Neural cell (in vitro differentiated cells): ENCODE results near the gene WDR26.

Experiments
- EP300 ChIP-seq: fragments of 450-650 bp; conservative IDR thresholded peaks from 2 replicates; pipeline ENCODE4 v1.6.1; 2014; ENCODE audit warnings: antibody characterized with exemption, mild to moderate bottlenecking, moderate library complexity; ENCODE audit not compliant: poor library complexity, severe bottlenecking
- EZH2 ChIP-seq: fragments of 200-600, 300-800 bp; shearing (Covaris generic), sonication (generic); IDR thresholded peaks from 2 replicates; pipeline ENCODE4 v1.6.1; 2014; ENCODE audit warnings: antibody characterized with exemption, low read length, borderline replicate concordance, mild to moderate bottlenecking; ENCODE audit not compliant: insufficient read depth, poor library complexity, severe bottlenecking
- MXI1 ChIP-seq: fragments of 450-650 bp; conservative IDR thresholded peaks from 2 replicates; pipeline ENCODE4 v1.6.1; 2014; ENCODE audit warnings: antibody characterized with exemption, mild to moderate bottlenecking; ENCODE audit not compliant: poor library complexity, severe bottlenecking
- POLR2AphosphoS5 ChIP-seq: IDR thresholded peaks from 2 replicates; pipeline ENCODE4 v1.6.1; 2012
- SMC3 ChIP-seq: fragments of 450-650 bp; conservative IDR thresholded peaks from 2 replicates; pipeline ENCODE4 v1.6.1; 2014; ENCODE audit warnings: antibody characterized with exemption, mild to moderate bottlenecking, moderate library complexity; ENCODE audit not compliant: poor library complexity
- TF ChIP-seq, protein P1 (sequence below): fragments of 450-650 bp; IDR thresholded peaks from 2 replicates; pipeline ENCODE4 v1.5.1; 2014; ENCODE audit warnings: antibody characterized with exemption, mild to moderate bottlenecking, moderate library complexity; ENCODE audit not compliant: poor library complexity, severe bottlenecking
- TF ChIP-seq, protein P2 (sequence below): IDR thresholded peaks from 2 replicates; pipeline ENCODE4 v1.6.1; 2012; ENCODE audit warnings: borderline replicate concordance

- TF ChIP-seq, protein P1, sequence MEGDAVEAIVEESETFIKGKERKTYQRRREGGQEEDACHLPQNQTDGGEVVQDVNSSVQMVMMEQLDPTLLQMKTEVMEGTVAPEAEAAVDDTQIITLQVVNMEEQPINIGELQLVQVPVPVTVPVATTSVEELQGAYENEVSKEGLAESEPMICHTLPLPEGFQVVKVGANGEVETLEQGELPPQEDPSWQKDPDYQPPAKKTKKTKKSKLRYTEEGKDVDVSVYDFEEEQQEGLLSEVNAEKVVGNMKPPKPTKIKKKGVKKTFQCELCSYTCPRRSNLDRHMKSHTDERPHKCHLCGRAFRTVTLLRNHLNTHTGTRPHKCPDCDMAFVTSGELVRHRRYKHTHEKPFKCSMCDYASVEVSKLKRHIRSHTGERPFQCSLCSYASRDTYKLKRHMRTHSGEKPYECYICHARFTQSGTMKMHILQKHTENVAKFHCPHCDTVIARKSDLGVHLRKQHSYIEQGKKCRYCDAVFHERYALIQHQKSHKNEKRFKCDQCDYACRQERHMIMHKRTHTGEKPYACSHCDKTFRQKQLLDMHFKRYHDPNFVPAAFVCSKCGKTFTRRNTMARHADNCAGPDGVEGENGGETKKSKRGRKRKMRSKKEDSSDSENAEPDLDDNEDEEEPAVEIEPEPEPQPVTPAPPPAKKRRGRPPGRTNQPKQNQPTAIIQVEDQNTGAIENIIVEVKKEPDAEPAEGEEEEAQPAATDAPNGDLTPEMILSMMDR = no peak
- TF ChIP-seq EP300 = no peak
- TF ChIP-seq POLR2AphosphoS5 = no peak
- no peak for TF ChIP-seq SMC3
- no peak for TF ChIP-seq EZH2
- no peak for TF ChIP-seq MXI1
- TF ChIP-seq, protein P2, sequence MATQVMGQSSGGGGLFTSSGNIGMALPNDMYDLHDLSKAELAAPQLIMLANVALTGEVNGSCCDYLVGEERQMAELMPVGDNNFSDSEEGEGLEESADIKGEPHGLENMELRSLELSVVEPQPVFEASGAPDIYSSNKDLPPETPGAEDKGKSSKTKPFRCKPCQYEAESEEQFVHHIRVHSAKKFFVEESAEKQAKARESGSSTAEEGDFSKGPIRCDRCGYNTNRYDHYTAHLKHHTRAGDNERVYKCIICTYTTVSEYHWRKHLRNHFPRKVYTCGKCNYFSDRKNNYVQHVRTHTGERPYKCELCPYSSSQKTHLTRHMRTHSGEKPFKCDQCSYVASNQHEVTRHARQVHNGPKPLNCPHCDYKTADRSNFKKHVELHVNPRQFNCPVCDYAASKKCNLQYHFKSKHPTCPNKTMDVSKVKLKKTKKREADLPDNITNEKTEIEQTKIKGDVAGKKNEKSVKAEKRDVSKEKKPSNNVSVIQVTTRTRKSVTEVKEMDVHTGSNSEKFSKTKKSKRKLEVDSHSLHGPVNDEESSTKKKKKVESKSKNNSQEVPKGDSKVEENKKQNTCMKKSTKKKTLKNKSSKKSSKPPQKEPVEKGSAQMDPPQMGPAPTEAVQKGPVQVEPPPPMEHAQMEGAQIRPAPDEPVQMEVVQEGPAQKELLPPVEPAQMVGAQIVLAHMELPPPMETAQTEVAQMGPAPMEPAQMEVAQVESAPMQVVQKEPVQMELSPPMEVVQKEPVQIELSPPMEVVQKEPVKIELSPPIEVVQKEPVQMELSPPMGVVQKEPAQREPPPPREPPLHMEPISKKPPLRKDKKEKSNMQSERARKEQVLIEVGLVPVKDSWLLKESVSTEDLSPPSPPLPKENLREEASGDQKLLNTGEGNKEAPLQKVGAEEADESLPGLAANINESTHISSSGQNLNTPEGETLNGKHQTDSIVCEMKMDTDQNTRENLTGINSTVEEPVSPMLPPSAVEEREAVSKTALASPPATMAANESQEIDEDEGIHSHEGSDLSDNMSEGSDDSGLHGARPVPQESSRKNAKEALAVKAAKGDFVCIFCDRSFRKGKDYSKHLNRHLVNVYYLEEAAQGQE = no peak
Observed at GRCh38 chr1:224348137-224348536, 86.5 kb downstream of the WDR26 start.
